Stimulated activated naive CD4-positive, alpha-beta T cell treated with Interleukin-2 at 50 U/mL for 16 hours (primary cell): ENCODE measurements around the gene MATR3.
A peak's percentile ranks its signal among the peaks of the same experiment; 100 is the strongest.

Experiments
- DNase-seq: peaks from one replicate; lab custom pipeline; 2025; lab: John Stamatoyannopoulos, UW

The MATR3 gene

GRCh38 chr5:139272471-139273321 lies 20.8 kb upstream of the MATR3 start:
- no peak for DNase-seq

GRCh38 chr5:139273322-139273571 lies 20.3 kb upstream of the MATR3 start:
- no peak for DNase-seq

DNA sequence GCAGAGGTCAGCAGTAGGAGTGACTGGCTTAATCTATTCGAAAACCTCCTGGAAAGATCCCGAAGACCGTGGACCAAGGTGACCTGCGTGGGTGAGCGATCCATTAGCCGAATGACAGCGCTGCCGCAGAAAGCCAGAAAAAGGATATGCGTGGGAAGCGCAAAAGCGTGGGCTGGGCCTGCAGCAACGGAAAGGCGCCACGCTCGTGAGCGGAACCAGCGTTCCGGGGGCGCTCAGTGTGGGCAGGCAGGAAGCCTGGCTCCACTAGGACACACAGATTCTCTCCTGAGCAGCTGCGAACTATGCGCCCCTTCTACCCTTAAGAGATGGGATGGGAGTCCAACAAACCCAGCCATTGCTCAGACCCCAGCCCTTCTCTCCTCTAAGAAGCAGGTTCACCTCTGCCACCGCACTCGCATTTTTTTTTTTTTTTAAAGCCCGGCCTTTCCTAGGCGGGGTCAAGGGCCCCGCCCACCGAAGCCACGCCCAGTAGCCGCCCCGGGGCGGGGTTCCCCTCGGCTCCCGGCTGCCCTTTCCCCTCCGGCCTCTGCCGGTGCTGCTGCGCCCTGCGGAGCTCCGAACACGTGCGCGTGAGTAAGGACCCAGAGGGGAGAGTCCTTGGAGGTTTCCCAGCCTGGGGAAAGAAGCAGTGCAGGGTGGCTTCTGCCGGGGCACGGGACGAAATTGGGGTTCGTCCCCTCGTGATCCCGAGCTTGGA lies 19.8 kb upstream of the MATR3 start:
- DNase-seq, result peak; percentile 82

GRCh38 chr5:139275536-139275935 lies 18.0 kb upstream of the MATR3 start:
- no peak for DNase-seq

DNA sequence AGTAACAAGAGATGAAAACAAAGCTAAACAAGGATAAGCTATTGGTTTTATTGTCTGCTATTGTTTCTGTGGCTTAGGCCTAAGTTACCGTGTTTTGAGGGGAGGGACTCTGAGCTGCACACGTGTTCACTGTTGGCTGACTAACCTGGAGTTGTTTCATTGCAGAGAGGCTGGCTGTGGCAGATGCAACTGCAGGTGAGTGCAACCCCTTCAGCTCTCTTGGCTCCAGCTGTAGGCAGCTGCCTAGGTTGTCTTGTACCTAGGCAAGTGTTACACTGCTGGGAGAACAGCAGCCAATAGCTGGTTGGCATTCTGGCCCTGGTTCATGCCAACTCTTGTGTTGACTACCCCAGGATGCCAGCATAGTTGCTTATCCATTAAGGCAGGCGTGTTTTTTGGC lies 17.6 kb upstream of the MATR3 start:
- no peak for DNase-seq

- no peak for DNase-seq
Measured at GRCh38 chr5:139276426-139276825, 17.1 kb upstream of the MATR3 start.

GRCh38 chr5:139277171-139277570 lies 16.4 kb upstream of the MATR3 start:
- no peak for DNase-seq

DNA sequence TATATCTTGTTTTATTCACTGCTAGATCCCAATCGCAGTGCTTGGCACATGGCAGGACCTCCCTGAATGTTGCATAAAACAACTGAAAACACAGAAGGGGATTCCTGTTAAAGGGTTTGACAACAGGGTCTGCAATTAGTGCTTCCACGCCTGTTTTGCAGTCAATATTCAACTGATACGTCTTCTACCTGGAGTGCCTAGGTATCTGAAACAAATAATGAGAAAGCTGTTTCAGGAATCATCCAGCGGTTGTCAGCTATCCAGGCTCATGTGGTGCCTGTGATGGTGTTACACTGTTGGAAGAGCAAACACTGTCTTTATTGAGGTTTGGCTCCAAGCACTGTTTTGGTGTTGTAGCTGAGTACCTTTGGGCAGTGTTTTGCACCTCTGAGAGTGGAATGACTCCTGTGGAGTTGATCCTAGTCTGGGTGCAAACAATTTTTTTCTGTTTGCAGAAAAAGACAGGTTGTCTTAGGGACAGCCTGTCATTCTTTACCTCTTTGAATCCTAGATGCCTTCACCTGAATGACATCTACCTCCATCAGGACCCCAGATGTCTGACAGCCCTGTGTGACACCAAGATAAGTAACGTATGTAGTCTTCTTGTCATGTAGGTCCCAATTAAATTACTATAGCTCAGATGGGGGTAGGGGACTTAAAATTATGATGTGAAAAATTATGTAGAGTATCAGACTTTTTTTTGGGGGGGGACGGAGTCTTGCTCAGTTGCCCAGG lies 14.8 kb upstream of the MATR3 start:
- no peak for DNase-seq

DNA sequence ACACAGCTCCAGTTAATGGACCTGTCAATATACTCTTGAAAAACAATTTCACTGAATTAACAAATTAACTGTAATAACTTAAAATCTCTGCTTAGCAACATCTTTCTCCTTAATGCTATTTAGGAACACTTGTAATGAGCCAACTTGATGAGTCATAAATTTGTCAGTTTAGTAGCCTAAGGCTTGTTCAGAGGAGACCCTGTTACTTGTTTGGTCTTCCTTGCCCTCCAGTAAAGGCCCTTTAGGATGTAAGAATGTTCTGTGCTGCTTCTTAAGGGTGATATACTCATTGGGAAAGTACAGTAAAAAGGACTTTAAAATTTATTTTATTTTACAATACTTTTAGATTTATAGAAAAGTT lies 11.4 kb upstream of the MATR3 start:
- no peak for DNase-seq

DNA sequence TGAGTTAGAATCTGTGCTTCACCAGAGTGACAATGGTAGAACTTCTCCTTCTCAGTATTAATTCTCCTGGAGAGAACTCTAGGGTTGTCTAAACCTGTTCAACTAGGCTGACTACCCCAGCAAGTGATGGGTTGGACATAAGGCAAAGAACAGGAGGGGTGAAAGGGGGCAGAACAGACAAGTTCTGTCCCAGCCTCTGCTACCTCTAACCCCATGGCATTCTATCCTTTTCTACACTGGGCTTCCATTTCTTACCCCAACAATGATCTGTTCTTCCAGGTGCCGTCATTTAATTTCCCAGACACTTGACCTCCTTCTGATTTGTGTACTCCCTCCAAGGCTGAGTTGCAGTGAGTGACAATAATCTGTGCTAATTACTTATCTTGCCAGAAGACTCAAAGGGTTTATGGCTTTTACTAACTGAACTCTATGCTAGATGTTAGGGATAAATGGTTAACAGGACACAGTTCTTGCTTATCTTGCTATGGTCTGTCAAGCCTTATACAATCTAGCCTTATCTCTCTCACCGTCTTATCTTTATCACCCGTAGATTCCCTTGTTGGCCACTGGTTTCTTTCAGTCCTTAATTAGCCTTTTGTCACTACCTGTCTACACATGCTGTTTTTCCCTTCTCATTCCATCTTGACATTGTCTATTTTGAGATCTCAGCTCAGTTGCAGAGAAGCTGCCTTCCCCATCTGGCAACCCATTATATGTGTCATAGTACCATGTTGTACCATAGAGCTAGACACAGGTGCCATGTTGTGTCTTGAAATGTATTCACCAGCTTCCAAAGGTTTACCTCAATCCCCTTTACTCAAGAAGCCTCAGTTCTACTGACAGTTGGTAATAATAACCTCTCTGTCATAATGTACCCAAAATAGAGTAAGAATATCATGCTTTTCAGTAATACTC lies 10.0 kb upstream of the MATR3 start:
- no peak for DNase-seq

- DNase-seq, result no peak
Measured at GRCh38 chr5:139284295-139284694, 9.2 kb upstream of the MATR3 start.

- DNase-seq, result no peak
Measured at GRCh38 chr5:139285651-139286392, 7.7 kb upstream of the MATR3 start.

DNA sequence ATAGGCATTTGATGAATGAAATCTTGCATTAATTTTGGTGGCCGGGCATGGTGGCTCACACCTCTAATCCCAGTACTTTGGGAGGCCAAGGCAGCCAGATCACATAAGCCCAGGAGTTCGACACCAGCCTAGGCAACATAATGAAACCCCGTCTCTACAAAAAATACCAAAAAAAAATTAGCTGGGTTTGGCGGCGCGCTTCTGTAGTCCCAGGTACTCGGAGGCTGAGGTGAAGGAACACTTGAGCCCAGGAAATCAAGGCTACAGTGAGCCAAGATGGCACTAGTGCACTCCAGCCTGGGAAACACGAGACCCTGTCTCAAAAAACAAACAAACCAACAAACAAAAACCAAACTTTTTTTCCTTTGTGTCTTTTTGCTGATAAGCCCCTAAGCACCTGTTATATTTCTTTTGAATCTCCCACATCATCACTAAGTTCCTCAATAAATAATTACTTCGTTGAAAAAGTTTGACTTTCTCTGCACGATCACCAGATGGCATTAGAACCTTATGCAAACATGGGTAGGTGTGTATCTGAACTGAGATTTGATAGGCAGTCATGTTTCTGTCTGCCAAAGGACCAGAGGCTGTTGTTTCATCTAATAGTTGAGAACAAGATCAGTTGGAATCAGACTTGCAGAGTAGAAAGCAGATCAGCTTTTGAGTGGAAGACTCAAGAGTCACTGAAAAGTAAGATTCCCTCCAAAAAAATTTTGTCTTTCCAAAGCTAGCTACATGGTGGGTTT lies 5.5 kb upstream of the MATR3 start:
- no peak for DNase-seq

DNA sequence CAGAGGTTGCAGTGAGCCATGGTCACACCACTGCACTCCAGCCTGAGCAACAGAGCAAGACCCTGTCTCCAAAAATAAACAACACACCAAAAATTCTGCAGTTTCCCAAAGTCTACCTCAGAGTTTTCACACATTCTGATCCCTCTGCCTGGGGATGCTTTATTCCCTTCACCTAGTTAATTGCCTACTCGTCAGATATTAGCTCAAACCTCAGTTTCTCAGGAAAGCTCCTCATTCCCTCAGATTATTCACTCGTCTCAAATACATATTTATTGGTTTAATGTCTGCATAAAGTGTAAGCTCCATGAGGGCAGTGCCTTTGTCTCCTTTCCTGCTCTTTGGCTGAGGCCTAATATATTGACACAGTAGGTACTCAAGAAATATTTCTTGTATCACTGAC lies 2.5 kb upstream of the MATR3 start:
- DNase-seq, result no peak

GRCh38 chr5:139293202-139293506 lies 386 bp upstream of the MATR3 start:
- DNase-seq, result no peak

GRCh38 chr5:139294374-139295165 lies 1.0 kb downstream of the MATR3 start:
- DNase-seq, result peak; percentile 48

GRCh38 chr5:139295346-139296057 lies 2.0 kb downstream of the MATR3 start:
- DNase-seq, result no peak

GRCh38 chr5:139296198-139296597 lies 2.7 kb downstream of the MATR3 start:
- no peak for DNase-seq

GRCh38 chr5:139296862-139297326 lies 3.4 kb downstream of the MATR3 start:
- DNase-seq, result no peak
